DMS53 treated with DMSO at 0.1 percent for 48 hours (cell line): Measurements from ENCODE around the gene GRIK4.
"Not testable (repeated sequence)": the region's sequence is repeated elsewhere in the genome, so short reads cannot be mapped to it uniquely, and the experiment has no call there.

Source experiments
- DNase-seq: peaks from one replicate; lab custom pipeline; 2025; ENCODE audit not compliant: unreplicated experiment; lab: John Stamatoyannopoulos, UW

The GRIK4 gene

GRCh38 chr11:120511116-120511819 lies at the start of gene GRIK4:
Gene GRIK4, plus strand, starts transcription at chr11:120511748. Its CDS starts 148,571 bp downstream, at chr11:120660319.
- DNase-seq, result peak; percentile 65

GRCh38 chr11:120462825-120463224 lies 48.7 kb upstream of the GRIK4 start:
- DNase-seq, result no peak

GRCh38 chr11:120465921-120466534 lies 45.5 kb upstream of the GRIK4 start:
- no peak for DNase-seq

- DNase-seq, result no peak
Observed at GRCh38 chr11:120467627-120468026, 43.9 kb upstream of the GRIK4 start.

- no peak for DNase-seq
Observed at GRCh38 chr11:120471131-120471530, 40.4 kb upstream of the GRIK4 start.

- no peak for DNase-seq
Observed at GRCh38 chr11:120471994-120472393, 39.6 kb upstream of the GRIK4 start.

- DNase-seq, result no peak
Observed at GRCh38 chr11:120473503-120473902, 38.0 kb upstream of the GRIK4 start.

GRCh38 chr11:120482149-120482548 lies 29.4 kb upstream of the GRIK4 start:
- no peak for DNase-seq

- DNase-seq, result no peak
Observed at GRCh38 chr11:120484722-120485121, 26.8 kb upstream of the GRIK4 start.

- DNase-seq, result no peak
Observed at GRCh38 chr11:120486138-120486537, 25.4 kb upstream of the GRIK4 start.

- DNase-seq, result no peak
Observed at GRCh38 chr11:120489799-120490198, 21.7 kb upstream of the GRIK4 start.

- DNase-seq, result no peak
Observed at GRCh38 chr11:120492486-120492885, 19.1 kb upstream of the GRIK4 start.

GRCh38 chr11:120494595-120494994 lies 17.0 kb upstream of the GRIK4 start:
- no peak for DNase-seq

GRCh38 chr11:120499088-120499487 lies 12.5 kb upstream of the GRIK4 start:
- DNase-seq, result no peak

GRCh38 chr11:120499859-120500258 lies 11.7 kb upstream of the GRIK4 start:
- DNase-seq, result no peak

GRCh38 chr11:120500414-120501071 lies 11.0 kb upstream of the GRIK4 start:
- no peak for DNase-seq

GRCh38 chr11:120501440-120501839 lies 10.1 kb upstream of the GRIK4 start:
- DNase-seq, result no peak

- no peak for DNase-seq
Observed at GRCh38 chr11:120501976-120502755, 9.4 kb upstream of the GRIK4 start.

GRCh38 chr11:120503529-120503928 lies 8.0 kb upstream of the GRIK4 start:
- not testable (repeated sequence) for DNase-seq

GRCh38 chr11:120505801-120506425 lies 5.6 kb upstream of the GRIK4 start:
- no peak for DNase-seq
